ENCODE data around the gene RTCB.

Gene RTCB

GRCh38 chr22:32414191-32414590, 2.1 kb upstream of the RTCB start:
- Histone ChIP-seq H4K20me1 (ENCODE audit: insufficient read depth, low read length) (peaks cover 9% of the 10 kb centered on the region), H3K9ac (ENCODE audit: low read length) (no peak overlapping the region), H3K27ac (ENCODE audit: low read length) (peak overlapping the region; percentile 19; the same call in 1 of the 2 replicates), H3K79me2 (ENCODE audit: low read length) (peaks cover 30% of the 10 kb centered on the region), H3K36me3 (replicated peaks; ENCODE audit: low read depth, low read length) (peaks cover 12% of the 10 kb centered on the region), H3K27me3 (ENCODE audit: low read depth, low read length) (no peaks in the 10 kb centered on the region), H3K9me3 (ENCODE audit: insufficient read depth, low read length) (no peaks in the 10 kb centered on the region), H3K4me3 (ENCODE audit: low read length) (no peak overlapping the region), H2AFZ (ENCODE audit: low read depth, low read length) (peak overlapping the region; percentile 63; the same call in 1 of the 2 replicates), H3K4me1 (ENCODE audit: low read length) (peaks cover 46% of the 10 kb centered on the region), H3K4me2 (ENCODE audit: low read length) (peak overlapping the region; percentile 11; the same call in 1 of the 2 replicates)
- TF ChIP-seq CTCF (IDR thresholded peaks at IDR 0.05; ENCODE audit: low read depth, low read length), result no peak
- no peak for TF ChIP-seq EZH2phosphoT487 (IDR thresholded peaks at IDR 0.05; ENCODE audit: low read depth)

- Histone ChIP-seq H3K4me2 (ENCODE audit: low read length) (peak overlapping the region; percentile 11; the same call in 1 of the 2 replicates), H3K79me2 (ENCODE audit: low read length) (peaks cover 35% of the 10 kb centered on the region), H3K36me3 (replicated peaks; ENCODE audit: low read depth, low read length) (peaks cover 17% of the 10 kb centered on the region), H3K27ac (ENCODE audit: low read length) (peak overlapping the region; percentile 19; the same call in 1 of the 2 replicates), H3K27me3 (ENCODE audit: low read depth, low read length) (no peaks in the 10 kb centered on the region), H3K9me3 (ENCODE audit: insufficient read depth, low read length) (no peaks in the 10 kb centered on the region), H3K4me3 (ENCODE audit: low read length) (no peak overlapping the region), H4K20me1 (ENCODE audit: insufficient read depth, low read length) (peaks cover 9% of the 10 kb centered on the region), H3K9ac (ENCODE audit: low read length) (no peak overlapping the region), H2AFZ (ENCODE audit: low read depth, low read length) (peak overlapping the region; percentile 63; the same call in 1 of the 2 replicates), H3K4me1 (ENCODE audit: low read length) (peaks cover 48% of the 10 kb centered on the region)
- TF ChIP-seq EZH2phosphoT487 (IDR thresholded peaks at IDR 0.05; ENCODE audit: low read depth) (no peak), CTCF (IDR thresholded peaks at IDR 0.05; ENCODE audit: low read depth, low read length) (peak; percentile 59)
These were observed 1.7 kb upstream of the RTCB start for GRCh38 chr22:32413719-32414118.

DNA sequence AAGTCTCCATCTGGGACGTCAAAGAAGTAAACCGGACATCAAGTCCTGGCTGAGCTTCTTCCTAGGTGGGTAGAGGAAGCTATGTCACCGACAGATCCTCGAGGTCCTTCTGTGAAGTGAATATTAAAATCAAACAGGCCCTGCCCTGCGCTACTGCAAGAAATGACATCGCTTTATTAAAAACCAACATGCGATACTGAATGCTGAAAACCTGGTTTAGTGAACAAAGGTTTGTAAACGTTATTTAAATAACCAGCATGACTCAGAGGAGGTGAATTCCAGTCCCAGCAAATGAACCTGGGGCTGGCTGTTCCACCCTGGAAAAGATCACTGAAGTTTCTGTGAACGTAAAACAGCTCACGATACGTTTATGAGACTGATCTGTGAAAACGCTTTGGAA, 645 bp downstream of the RTCB start:
- peaks cover 39% of the 10 kb centered on the region for H3K36me3 ChIP-seq (replicated peaks; ENCODE audit: low read depth, low read length)
- peak overlapping the region; percentile 94 for H3K4me2 ChIP-seq (ENCODE audit: low read length)
- peaks cover 59% of the 10 kb centered on the region for H3K4me1 ChIP-seq (ENCODE audit: low read length)
- H3K79me2 ChIP-seq (ENCODE audit: low read length), result peaks cover 54% of the 10 kb centered on the region
- H3K9me3 ChIP-seq (ENCODE audit: insufficient read depth, low read length), result 0 out of 2 replicates have a peak, but pooled peaks cover 5% of the 10 kb centered on the region
- TF ChIP-seq CTCF (IDR thresholded peaks at IDR 0.05; ENCODE audit: low read depth, low read length) (no peak), EZH2phosphoT487 (IDR thresholded peaks at IDR 0.05; ENCODE audit: low read depth) (no peak)
- peak overlapping the region; percentile 94 for H3K9ac ChIP-seq (ENCODE audit: low read length)
- H2AFZ ChIP-seq (ENCODE audit: low read depth, low read length), result no peak overlapping the region
- peaks cover 9% of the 10 kb centered on the region for H4K20me1 ChIP-seq (ENCODE audit: insufficient read depth, low read length)
- H3K4me3 ChIP-seq (ENCODE audit: low read length), result peak overlapping the region; percentile 85
- H3K27me3 ChIP-seq (ENCODE audit: low read depth, low read length), result no peaks in the 10 kb centered on the region
- H3K27ac ChIP-seq (ENCODE audit: low read length), result peak overlapping the region; percentile 66

GRCh38 chr22:32410459-32410858, 1.6 kb downstream of the RTCB start:
- peak overlapping the region; percentile 94 for H3K4me2 ChIP-seq (ENCODE audit: low read length)
- H3K36me3 ChIP-seq (replicated peaks; ENCODE audit: low read depth, low read length), result peaks cover 48% of the 10 kb centered on the region
- H2AFZ ChIP-seq (ENCODE audit: low read depth, low read length), result no peak overlapping the region
- H3K27me3 ChIP-seq (ENCODE audit: low read depth, low read length), result no peaks in the 10 kb centered on the region
- peaks cover 9% of the 10 kb centered on the region for H4K20me1 ChIP-seq (ENCODE audit: insufficient read depth, low read length)
- H3K9me3 ChIP-seq (ENCODE audit: insufficient read depth, low read length), result 0 out of 2 replicates have a peak, but pooled peaks cover 5% of the 10 kb centered on the region
- no peak for TF ChIP-seq EZH2phosphoT487 (IDR thresholded peaks at IDR 0.05; ENCODE audit: low read depth)
- no peak for TF ChIP-seq CTCF (IDR thresholded peaks at IDR 0.05; ENCODE audit: low read depth, low read length)
- H3K79me2 ChIP-seq (ENCODE audit: low read length), result peaks cover 62% of the 10 kb centered on the region
- H3K9ac ChIP-seq (ENCODE audit: low read length), result peak overlapping the region; percentile 94
- H3K4me1 ChIP-seq (ENCODE audit: low read length), result peaks cover 54% of the 10 kb centered on the region
- no peak overlapping the region; the same call in 1 of the 2 replicates for H3K27ac ChIP-seq (ENCODE audit: low read length)
- peak overlapping the region; percentile 85 for H3K4me3 ChIP-seq (ENCODE audit: low read length)

Measured in OCI-LY3 (cell line).